Heart left ventricle (tissue), 13 donors: ENCODE measurements around the gene SNORC.

Source experiments
- POLR2A ChIP-seq, 2 donors: fragments of 450-650 bp; IDR thresholded peaks; one replicate each; pipeline ENCODE4 v1.6.1; 2017; ENCODE audit warnings: antibody characterized with exemption in 2 of 2, mild to moderate bottlenecking in 2 of 2, moderate library complexity in 2 of 2
- TF ChIP-seq, protein P1 (sequence below), 12 donors: fragments of 200-600 bp; sonication (generic) in 4 of 12; IDR thresholded peaks; one replicate each; pipeline versions ENCODE4 v1.5.0 to v1.8.0; 2018 to 2022; ENCODE audit warnings: antibody characterized with exemption in 12 of 12, mild to moderate bottlenecking in 5 of 12
- donor health status: ischemic (EF 13 %, LVEDD 7.1; RV severe dilation, severe dysfunction).
- donor health status: DM: no; HTN: yes; CAD: no.
- donor health status: DM: no; HTN: no; CAD: no.
- donor health status: ischemic (EF 25% LVEDD 6.9; RV normal size, moderate dysfunction).
- donor health status: ischemic (EF 25% LVEDD 5.7; RV mildly dilated, moderate dysfunction).
- donor health status: ischemic (EF 35%, LVEDD 5.7; RV mildly dilated, moderate dysfunction).
- donor health status: nonischemic (EF 11% LVEDD 7.7; RV severe dilation, severe dysfunction).
- donor health status: DM: yes; HTN: yes; CAD: no.
- donor health status: PGD.
- donor health status: ischemic (EF 29% LVEDD 5.4; RV normal size, mild dysfunction).
- donor health status: nonischemic (EF 23%, LVEDD 6.1; RV moderate dilation, normal function).

DNA sequence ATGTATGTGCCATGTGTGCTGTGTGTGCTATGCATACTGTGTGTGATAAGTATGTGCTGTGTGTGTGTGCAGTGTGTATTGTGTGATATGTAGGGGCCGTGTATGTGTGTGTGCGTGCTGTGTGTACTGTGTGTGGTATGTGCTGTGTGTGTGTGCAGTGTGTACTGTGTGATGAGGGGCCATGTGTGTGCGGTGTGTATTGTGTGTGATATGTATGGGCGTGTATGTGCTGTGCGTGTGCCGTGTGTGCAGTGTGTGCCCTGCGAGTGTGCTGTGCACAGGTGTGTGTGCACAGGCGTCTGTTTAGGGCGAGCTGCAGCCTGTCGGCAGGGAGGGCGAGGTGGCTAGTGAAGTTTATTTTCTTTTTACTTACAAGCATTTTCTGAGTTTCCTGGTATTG is 16.1 kb downstream of the SNORC start:
- TF ChIP-seq, protein P1, sequence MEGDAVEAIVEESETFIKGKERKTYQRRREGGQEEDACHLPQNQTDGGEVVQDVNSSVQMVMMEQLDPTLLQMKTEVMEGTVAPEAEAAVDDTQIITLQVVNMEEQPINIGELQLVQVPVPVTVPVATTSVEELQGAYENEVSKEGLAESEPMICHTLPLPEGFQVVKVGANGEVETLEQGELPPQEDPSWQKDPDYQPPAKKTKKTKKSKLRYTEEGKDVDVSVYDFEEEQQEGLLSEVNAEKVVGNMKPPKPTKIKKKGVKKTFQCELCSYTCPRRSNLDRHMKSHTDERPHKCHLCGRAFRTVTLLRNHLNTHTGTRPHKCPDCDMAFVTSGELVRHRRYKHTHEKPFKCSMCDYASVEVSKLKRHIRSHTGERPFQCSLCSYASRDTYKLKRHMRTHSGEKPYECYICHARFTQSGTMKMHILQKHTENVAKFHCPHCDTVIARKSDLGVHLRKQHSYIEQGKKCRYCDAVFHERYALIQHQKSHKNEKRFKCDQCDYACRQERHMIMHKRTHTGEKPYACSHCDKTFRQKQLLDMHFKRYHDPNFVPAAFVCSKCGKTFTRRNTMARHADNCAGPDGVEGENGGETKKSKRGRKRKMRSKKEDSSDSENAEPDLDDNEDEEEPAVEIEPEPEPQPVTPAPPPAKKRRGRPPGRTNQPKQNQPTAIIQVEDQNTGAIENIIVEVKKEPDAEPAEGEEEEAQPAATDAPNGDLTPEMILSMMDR (IDR thresholded peaks at IDR 0.05) = no peak
- TF ChIP-seq POLR2A (IDR thresholded peaks at IDR 0.05) = no peak
